NCI-H446 treated with DMSO at 0.1 percent for 48 hours (cell line): ENCODE data around the gene PIGT.

Experiments used
- DNase-seq: peaks from one replicate; lab custom pipeline; 2025; lab: John Stamatoyannopoulos, UW

Gene PIGT

DNA sequence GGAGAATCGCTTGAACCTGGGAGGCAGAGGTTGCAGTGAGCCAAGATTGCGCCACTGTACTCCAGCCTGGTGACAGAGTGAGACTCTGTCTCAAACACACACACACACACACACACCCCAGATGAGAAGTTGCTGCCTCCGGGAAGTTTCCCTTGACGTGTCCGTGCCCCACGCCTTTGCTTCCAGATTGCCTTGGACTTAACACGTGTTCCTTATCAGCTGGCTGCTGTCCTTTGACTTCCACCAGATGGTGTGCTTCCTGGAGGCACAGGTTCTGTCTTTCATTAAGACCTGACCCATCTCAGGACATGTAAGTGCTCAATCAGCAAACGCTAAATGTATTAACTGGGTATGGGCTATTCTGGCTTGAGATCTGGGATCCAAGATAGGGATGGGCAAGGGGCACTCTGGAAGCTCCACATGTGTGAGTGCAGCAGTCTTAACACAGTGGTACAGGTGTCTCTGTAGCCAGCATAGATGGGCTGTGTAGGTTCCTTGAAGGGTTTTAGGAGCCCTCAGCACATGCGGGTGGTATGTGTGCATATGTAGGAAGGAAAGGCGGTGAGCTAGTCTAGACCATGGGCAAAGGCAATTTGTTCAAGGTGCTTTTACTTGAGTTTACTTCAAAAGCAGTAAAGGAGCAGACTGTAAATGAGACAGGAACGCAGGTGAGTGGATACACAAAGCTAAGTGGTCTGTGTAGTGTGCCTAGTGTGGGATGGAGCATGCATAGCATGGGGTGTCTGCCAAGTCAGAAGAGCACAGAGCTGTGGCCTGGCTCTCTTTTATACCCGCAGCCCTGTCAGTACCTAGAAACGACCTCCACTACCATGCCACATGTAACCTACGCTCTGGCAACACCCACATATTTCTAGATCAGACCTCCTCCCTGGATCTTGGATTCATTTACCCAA is 11.6 kb downstream of the PIGT start:
- DNase-seq, result no peak

DNA sequence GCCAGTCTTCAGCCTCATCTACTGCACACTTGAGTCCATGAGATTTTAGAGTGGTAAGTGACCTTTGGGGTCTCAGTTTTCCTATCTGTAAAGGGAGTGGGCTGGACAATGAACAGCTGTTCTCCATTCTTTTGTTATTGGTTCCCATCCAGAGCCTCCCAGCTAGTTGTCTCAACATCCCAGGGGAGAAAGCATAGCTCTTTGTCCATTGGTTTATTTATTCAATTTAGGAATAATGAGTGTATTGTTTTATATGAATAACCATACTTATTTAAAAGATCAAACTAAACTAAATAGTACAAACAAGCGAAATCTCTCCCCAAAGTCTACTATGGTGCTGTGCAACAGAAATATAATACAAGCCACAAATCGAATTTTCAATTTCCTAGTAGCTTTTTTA is 13.7 kb downstream of the PIGT start:
- no peak for DNase-seq

GRCh38 chr20:45432294-45432693 is 16.4 kb downstream of the PIGT start:
- no peak for DNase-seq

DNA sequence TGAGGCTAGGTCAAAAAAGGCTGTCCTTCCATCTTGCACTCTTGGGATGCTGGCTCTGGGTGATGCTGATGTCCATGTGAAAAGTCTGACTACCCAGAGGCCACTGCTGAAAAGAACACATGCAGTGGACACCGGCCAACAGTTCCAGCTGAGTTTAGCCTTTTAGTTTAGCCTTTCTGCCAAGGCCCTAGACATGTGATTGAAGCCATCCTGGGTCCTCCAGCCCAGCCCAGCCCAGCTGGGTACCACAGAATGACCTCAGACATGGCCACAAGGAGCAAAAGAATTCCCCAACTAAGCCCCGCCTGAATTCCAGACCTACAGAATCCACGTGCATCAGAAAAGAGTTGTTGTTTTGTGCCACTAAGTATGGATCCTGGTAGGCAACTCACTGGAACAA is 17.4 kb downstream of the PIGT start:
- no peak for DNase-seq

DNA sequence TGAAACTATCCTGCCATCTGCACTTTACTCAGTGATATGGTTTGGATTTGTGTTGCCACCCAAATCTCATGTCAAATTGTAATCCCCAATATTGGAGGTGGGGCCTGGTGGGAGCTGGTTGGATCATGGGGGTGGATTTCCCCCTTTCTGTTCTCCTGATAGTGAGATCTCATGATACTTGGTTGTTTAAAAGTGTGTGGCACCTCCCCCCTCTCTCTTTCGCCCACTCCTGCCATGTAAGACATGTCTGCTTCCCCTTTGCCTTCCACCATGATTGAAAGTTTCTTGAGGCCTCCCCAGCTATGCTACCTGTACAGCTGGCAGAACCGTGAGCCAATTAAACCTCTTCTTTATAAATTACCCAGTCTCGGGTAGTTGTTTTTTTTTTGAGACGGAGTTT is 18.0 kb downstream of the PIGT start:
- DNase-seq, result no peak

DNA sequence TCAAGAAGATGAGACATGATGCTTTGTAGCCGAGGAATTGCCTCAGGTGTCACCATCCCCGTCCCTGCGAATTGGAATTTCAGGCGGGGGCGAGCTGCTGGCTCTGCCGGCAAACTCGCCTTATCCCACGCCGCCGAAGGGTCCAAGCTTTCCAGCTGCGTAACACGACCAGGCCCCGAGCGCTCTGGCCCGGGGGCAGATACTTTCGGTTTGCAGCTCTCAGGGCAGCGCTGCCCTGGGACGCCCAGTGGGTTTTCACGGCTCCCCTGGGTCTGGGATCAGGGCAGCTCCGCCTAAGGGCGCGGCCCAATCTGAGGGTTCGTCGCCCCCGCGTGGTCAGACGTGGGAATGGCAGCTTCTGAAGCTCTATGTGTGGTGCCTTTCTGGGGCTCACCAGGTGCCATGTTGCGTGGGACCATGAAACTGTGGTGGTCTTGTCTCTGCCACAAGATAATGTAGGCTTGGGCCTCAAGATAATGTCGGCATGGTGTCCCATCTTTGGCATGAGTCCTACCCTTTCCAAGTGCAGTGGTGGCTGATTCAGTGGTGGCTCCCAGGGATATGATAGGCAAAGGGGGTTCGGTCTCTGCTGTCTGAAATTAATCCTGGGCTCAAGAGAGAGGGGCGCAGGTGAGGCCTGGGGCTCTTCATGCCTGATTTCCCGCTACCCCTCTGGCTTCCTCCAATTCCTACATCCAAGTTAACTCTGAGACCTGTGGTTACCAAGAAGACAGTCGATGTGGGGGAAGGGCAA is 21.0 kb downstream of the PIGT start:
- DNase-seq, result peak; percentile 8

DNA sequence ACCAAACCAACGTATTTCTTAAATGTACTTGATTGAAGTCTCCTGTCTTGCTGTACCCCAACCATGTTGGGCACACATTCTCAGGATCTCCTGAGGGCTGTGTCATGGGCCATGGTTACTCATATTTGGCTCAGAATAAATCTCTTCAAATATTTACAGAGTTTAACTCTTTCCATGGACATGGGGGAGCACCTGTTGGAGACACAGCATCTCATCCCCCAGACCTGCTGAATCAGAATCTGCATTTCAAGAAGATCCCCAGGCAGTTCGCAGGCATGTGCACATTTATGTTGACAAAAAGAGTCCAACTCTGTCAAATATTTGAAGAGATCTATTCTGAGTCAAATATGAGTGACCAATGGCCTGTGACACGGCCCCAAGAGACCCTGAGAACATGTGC is 24.5 kb downstream of the PIGT start:
- no peak for DNase-seq

GRCh38 chr20:45440891-45441685 is 25.1 kb downstream of the PIGT start:
- DNase-seq, result no peak

- DNase-seq, result no peak
Observed at GRCh38 chr20:45441746-45442145, 25.8 kb downstream of the PIGT start.

DNA sequence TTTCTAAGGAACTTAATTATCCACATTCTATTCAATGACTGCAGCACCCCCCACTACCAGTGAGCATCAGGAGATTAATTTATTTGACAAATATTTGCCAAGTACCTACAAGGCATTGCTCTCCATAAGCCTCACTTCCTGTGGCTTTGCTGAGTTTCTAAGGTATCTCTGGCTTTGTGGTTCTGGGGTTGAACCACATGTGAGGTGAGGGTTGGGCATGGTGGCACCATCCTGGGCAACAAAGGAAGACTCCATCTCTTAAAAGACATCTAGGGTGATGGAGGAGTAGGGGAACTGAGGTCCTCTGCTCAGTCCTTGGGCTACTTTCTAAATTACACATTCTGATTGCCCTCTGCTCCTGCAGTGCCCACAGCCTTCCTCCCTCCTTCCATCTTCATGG is 28.1 kb downstream of the PIGT start:
- DNase-seq, result no peak

DNA sequence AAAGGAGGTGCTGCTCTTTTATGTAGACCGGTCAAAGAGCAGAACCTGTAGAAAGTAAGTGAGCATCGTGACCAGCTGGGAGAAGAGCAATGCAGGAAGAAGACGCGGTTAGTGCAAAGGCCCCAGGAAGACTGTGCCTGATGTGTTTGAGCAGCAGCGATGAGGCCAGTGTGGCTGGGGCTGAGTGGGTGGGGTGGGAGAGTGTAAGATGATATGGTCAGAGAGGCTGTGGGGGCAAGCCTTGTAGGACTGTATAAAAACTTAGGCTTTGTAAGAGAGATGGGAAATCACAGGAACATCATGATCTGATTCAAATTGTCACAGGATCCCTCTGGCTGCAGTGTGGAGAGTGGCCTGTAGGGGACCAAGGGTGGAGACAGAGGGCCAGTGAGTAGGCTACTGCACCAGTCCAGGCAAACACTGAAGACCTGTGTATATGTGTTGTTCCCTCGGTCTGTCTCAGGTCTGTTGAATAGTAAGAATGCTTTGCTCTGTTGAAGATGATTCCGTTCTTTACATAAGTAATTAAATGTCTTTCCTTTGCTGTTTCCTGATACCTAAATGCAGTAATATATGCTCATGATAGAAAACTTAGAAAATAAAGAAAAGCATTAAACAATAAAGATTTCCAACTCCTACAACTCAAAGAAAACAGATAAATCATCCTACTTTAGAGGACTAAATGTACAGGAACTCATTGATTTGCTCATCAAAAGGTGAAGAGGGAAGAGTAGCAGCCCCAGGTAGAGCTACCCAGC is 30.0 kb downstream of the PIGT start:
- no peak for DNase-seq

GRCh38 chr20:45448270-45448669 is 32.3 kb downstream of the PIGT start:
- no peak for DNase-seq

DNA sequence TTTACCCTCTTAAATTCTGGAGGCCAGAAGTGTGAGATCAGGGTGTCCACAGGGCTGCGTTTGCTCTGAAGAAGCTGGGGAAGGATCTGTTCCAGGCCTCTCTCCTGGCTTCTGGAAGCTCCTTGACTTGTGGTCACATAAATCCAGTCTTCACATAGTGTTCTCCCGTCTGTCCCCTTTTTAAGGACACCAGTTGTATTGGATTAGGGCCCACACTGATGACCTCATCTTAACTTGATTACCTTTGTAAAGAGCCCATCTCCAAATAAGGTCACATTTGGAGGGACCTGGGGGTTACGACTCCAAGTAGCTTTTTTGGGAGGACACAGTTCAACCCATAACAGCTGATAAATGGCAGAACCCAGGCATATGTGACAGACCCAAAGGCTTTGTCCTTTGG is 33.6 kb downstream of the PIGT start:
- no peak for DNase-seq

DNA sequence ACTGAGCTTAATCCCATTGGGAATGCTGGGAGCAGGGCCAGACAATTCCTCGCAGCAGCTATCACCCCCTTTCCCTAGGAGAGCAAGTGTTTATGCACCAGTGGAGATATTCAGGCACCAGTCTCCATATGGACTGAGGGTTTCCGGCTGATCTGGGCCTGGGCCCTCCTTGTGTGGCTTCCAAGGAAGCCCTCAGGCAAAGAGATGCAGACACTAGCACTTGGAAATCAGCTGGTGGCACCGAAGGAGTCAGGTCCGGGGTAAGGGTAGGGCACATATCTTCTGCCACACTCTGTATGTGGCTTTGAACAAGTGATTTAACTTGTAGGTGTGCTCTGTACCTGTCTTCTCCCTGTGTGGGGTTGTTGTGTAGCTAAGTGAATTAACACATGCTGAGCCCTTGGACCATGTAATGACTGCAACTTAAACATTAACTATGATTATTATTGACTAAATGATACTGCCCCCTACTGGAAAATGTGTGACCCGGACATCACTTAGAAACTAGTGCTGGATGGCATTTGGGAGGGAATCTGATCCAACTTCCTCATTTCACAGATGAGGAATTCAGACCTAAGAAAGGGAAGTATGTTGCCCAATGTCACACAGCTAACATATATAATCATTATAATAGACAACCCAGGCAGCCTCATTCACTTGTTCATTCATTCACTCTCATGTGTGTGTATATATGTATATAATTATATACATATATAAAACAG is 34.3 kb downstream of the PIGT start:
- no peak for DNase-seq

- no peak for DNase-seq
Observed at GRCh38 chr20:45452238-45452637, 36.3 kb downstream of the PIGT start.

- no peak for DNase-seq
Observed at GRCh38 chr20:45452772-45453691, 37.1 kb downstream of the PIGT start.

DNA sequence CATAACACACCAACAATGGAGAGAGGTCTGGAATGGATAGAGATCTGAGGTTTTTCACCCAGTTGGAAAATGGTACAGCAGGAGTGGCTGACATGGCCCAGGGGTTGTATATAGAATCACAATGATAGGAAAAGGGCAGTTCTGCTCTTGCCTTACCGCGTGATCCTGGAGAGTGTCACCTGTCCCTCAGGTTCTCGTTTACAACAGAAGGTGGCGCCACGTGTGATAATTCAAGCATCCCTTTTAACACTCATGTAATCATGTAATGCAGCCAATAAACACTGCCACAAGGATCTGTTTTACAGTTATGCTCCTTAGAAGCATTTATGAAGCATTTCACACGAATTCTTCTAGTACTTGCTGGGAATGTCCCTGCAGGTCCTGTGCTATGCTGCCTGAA is 40.7 kb downstream of the PIGT start:
- no peak for DNase-seq

DNA sequence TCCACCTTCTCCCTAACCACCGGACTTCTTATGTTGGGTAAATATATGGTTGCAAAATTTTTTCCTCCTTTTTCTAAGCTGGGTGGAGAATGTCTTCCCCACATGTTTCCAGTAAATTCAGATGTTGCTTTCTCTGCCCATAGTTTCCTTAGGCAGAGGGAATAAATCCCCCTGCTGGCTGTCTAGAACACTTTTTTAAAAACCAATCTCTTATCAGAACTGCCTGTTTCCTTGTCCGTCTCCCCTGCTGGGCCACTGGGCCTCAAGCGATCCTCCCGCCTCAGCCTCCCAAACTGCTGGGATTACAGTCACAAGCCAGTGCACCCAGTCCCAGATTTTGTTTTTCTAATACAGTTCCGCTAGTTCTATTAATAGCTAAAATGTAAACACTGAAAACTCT is 43.7 kb downstream of the PIGT start:
- DNase-seq, result no peak

- no peak for DNase-seq
Observed at GRCh38 chr20:45461225-45461624, 45.3 kb downstream of the PIGT start.
